Measurements from ENCODE around the gene ANAPC7.

Gene ANAPC7

GRCh38 chr12:110347767-110348166 lies 55.7 kb downstream of the ANAPC7 start:
- no peak for TF ChIP-seq CTCF (IDR thresholded peaks at IDR 0.05)

- TF ChIP-seq CTCF (IDR thresholded peaks at IDR 0.05): no peak
Observed at GRCh38 chr12:110345963-110346362, 57.5 kb downstream of the ANAPC7 start.

GRCh38 chr12:110345176-110345661 lies 58.3 kb downstream of the ANAPC7 start:
- no peak for TF ChIP-seq CTCF (IDR thresholded peaks at IDR 0.05)

GRCh38 chr12:110344657-110345056 lies 58.9 kb downstream of the ANAPC7 start:
- TF ChIP-seq CTCF (IDR thresholded peaks at IDR 0.05): no peak

GRCh38 chr12:110343736-110344555 lies 59.6 kb downstream of the ANAPC7 start:
- no peak for TF ChIP-seq CTCF (IDR thresholded peaks at IDR 0.05)

GRCh38 chr12:110343114-110343513 lies 60.4 kb downstream of the ANAPC7 start:
- no peak for TF ChIP-seq CTCF (IDR thresholded peaks at IDR 0.05)

GRCh38 chr12:110342157-110342556 lies 61.4 kb downstream of the ANAPC7 start:
- no peak for TF ChIP-seq CTCF (IDR thresholded peaks at IDR 0.05)
